GM12873 (cell line): Measurements from ENCODE around the gene UBA1.

ENCODE experiments used
- TF ChIP-seq, protein P1 (sequence below): IDR thresholded peaks from 2 replicates; pipeline ENCODE4 v1.5.1; 2012; ENCODE audit warnings: low read depth, mild to moderate bottlenecking, moderate library complexity, low read length, control low read depth; ENCODE audit not compliant: insufficient read depth; ENCODE audit errors: missing control alignments

The UBA1 gene

DNA sequence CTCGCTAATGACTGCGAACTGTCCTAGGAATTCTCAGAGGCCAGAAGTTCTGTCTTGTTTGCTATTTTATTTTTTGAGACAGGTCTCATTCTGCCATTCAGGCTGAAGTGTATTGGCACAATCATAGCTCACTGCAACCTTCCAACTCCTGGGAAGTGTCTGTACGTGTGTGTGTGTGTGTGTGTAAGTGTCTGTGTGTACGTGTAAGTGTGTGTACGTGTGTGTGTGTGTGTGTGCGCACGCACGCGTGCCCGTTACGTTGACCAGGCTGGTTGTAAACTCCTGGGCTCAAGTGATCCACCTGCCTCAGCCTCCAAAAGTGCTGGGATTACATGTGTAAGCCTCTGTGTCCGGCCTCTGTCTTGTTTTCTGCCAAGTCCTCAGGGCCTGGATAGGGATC, 14.5 kb downstream of the UBA1 start:
- TF ChIP-seq, protein P1, sequence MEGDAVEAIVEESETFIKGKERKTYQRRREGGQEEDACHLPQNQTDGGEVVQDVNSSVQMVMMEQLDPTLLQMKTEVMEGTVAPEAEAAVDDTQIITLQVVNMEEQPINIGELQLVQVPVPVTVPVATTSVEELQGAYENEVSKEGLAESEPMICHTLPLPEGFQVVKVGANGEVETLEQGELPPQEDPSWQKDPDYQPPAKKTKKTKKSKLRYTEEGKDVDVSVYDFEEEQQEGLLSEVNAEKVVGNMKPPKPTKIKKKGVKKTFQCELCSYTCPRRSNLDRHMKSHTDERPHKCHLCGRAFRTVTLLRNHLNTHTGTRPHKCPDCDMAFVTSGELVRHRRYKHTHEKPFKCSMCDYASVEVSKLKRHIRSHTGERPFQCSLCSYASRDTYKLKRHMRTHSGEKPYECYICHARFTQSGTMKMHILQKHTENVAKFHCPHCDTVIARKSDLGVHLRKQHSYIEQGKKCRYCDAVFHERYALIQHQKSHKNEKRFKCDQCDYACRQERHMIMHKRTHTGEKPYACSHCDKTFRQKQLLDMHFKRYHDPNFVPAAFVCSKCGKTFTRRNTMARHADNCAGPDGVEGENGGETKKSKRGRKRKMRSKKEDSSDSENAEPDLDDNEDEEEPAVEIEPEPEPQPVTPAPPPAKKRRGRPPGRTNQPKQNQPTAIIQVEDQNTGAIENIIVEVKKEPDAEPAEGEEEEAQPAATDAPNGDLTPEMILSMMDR: no peak

DNA sequence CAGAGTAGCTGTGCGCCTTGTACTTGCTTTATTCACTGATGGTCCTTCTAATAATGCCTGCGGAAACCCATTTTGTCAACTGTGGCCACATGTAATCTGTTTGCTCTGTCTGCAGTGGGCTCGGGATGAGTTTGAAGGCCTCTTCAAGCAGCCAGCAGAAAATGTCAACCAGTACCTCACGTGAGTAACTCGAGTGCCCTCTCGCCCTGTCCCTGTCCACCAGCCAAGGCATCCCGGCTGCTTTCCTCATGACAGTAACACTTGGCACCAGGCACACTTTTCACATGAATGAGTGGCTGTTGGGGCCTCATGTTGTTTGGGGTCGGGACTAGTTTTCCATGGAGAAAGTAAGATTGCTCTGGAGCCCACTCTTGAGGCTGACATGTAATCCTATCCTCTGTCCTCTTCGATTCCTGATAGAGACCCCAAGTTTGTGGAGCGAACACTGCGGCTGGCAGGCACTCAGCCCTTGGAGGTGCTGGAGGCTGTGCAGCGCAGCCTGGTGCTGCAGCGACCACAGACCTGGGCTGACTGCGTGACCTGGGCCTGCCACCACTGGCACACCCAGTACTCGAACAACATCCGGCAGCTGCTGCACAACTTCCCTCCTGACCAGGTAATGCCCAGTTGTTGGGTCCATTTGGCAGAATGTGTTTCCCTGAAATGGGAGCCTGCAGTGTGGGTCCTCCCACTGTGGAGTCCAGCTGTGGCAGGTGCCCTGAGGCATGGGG, 16.0 kb downstream of the UBA1 start:
- TF ChIP-seq, protein P1: no peak

DNA sequence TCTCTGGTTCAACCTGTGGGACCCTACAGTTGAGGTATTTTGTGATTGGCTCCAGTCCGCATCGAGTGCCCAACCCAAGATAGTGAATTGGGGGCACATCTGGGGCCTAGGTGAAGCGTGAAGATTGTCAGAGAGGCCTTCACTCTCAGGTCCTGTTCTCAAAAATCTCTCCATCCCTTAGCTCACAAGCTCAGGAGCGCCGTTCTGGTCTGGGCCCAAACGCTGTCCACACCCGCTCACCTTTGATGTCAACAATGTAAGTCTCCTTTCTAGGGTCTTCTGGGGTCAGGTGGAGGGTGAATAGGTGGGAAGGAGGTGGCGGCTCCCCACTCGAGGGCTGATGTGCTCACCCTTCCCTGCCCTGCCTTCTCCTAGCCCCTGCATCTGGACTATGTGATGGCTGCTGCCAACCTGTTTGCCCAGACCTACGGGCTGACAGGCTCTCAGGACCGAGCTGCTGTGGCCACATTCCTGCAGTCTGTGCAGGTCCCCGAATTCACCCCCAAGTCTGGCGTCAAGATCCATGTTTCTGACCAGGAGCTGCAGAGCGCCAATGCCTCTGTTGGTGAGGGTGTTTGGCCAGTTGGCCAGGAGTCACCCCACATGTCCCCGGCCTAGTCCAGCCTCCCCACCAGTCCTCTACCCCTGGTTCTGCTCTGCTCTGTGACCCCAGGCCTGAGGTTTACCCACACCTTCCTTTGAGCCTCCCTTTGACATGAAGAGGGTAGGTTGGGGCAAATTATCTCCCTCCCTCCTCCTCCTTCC, 17.2 kb downstream of the UBA1 start:
- TF ChIP-seq, protein P1: no peak

DNA sequence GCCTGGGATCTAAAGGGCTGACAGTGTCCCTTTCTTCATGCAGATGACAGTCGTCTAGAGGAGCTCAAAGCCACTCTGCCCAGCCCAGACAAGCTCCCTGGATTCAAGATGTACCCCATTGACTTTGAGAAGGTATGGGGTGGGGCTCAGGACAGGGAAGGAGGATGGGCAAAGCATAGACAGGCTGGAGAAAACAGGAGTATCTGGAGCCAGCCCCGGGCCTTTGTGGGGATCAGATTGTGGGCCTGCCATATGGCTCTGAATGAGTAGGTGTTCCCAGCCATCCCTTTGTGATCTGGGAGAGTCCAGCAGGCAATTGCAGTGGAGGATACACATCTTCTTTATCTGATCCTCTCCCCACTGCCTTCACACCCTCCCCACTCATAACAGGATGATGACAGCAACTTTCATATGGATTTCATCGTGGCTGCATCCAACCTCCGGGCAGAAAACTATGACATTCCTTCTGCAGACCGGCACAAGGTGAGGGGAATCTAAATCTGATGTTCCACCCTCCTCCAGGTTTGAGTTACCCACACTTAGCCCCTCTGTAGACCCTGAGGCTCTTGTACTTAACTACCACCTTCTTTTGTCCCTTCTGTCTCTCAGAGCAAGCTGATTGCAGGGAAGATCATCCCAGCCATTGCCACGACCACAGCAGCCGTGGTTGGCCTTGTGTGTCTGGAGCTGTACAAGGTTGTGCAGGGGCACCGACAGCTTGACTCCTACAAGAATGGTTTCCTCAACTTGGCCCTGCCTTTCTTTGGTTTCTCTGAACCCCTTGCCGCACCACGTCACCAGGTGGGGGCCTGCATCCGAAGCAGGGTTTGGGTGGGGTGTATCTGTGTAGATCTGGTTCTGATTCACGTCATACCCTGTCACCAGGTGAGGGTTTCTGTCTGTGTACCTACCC, 19.0 kb downstream of the UBA1 start:
- TF ChIP-seq, protein P1: no peak

DNA sequence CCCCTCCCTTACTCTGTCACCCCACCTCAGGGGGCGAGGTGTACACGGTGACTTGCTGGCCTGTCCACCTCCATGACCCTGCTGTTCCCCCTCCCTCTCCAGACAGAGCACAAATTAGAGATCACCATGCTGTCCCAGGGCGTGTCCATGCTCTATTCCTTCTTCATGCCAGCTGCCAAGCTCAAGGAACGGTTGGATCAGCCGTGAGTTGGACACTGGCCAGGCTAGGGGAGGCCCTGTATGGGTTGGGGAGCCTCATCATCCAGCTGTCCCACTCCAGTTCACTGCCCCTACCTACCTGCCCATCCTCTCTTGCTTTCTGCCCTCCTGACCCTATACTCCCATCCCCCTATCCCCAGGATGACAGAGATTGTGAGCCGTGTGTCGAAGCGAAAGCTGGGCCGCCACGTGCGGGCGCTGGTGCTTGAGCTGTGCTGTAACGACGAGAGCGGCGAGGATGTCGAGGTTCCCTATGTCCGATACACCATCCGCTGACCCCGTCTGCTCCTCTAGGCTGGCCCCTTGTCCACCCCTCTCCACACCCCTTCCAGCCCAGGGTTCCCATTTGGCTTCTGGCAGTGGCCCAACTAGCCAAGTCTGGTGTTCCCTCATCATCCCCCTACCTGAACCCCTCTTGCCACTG, 20.9 kb downstream of the UBA1 start:
- TF ChIP-seq, protein P1: no peak

DNA sequence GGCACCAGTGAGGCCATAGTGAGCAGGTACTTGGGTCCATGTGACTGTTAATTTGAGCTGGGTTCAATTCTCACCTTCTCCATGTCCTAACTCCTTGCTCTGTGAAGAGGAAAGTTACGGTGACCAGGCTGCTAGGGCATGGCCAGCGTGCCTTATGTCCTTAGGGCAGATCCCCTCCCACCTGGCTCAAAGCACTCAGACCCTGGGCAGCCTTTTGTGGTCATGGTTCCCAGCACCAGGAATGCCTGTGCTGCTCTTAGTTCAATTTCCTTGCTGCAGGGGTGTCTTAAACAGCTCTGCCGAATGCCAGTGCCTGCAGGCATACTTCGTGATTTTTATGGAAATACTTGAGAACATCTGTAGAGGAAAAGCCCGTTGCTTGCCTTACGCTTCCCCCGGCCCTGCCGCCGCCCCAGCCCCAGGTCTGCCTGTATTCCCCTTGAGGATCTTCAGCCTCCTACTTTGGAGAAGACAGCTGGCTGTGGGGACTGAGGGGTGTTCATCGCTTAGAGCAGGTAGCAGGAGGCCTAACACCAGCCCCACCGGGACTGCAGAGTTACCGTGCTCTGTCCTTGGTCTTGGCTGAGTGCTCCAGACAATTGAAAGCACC, 21.8 kb downstream of the UBA1 start:
- TF ChIP-seq, protein P1: no peak
